H1 (cell line): ENCODE results near the gene DCDC2C. TPM values are rescaled to one million over a fixed set of nuclear protein-coding genes. Genes with fewer than 3 reads are reported as not detected.

Source experiments
- RNF2 ChIP-seq: fragments of 200-900, 300-1000 bp; sonication (generic); IDR thresholded peaks from 2 replicates; pipeline ENCODE4 v1.7.1; 2016; ENCODE audit warnings: borderline replicate concordance, low read depth, mild to moderate bottlenecking, antibody characterized with exemption, low read length; ENCODE audit not compliant: poor library complexity, severe bottlenecking; ENCODE audit errors: missing control alignments
- RXRA ChIP-seq: IDR thresholded peaks from 2 replicates; pipeline ENCODE4 v1.6.1; 2011; ENCODE audit warnings: low read depth, mild to moderate bottlenecking, low read length, moderate library complexity; ENCODE audit not compliant: insufficient read depth
- SIRT6 ChIP-seq: IDR thresholded peaks from one replicate; pipeline ENCODE4 v1.7.1; 2012; ENCODE audit warnings: low read length, inconsistent platforms
- SP1 ChIP-seq: IDR thresholded peaks from 2 replicates; pipeline ENCODE4 v1.6.1; 2011; ENCODE audit warnings: low read depth, low read length
- ZNF274 ChIP-seq: IDR thresholded peaks from 2 replicates; pipeline ENCODE4 v1.7.0; 2012; ENCODE audit warnings: low read length, borderline replicate concordance; ENCODE audit errors: extremely low read depth
- polyA plus RNA-seq, 7 experiments: library from polyadenylated mRNA; depleted of rRNA in 3 of 7; stranded (reverse) in 5 of 7; unstranded in 2 of 7; fragments of >200 nt in 5 of 7; fragments of 200-250 nt in 2 of 7; gene quantifications; 1 replicate in 5 of 7; 2 replicates in 1 of 7; 4 replicates in 1 of 7; pipeline versions ENCODE4 v1.2.1 to v1.2.3, GENCODE V29; 2011 to 2013; ENCODE audit warnings: missing spikeins in 2 of 7, mixed read lengths in 2 of 7
- total RNA-seq: library from RNA; stranded (reverse); fragmentation: NEBNext Ultra II Directional; extraction: Animal tissue kit (Norgen Biotek cat#: 25700); gene quantifications from 2 replicates; pipeline ENCODE4 v1.2.1, GENCODE V29; 2021

Gene DCDC2C
- total and polyA plus RNA-seq, 2 of the 8 experiments (the other 6 are each of a cell fraction or from before 2014, with no cell fraction given), result 0.50 TPM; not detected in 1

- TF ChIP-seq RNF2 (no peak), SP1 (no peak), ZNF274 (no peak), SIRT6 (no peak), RXRA (no peak)
These were observed 30.3 kb upstream of the DCDC2C start (continued) for GRCh38 chr2:3672861-3673678.
